Activated CD8-positive, alpha-beta T cell treated with anti-CD3 and anti-CD28 coated beads for 36 hours (primary cell): ENCODE data around the gene CYLD. TPM values are rescaled to one million over a fixed set of nuclear protein-coding genes. Genes with fewer than 3 reads are reported as not detected.

ENCODE experiments used
- ATAC-seq: fragments of 200-7000 bp; cut with Tn5 transposase; one replicate; pipeline ENCODE4 v1.10.0; 2021; ENCODE audit warnings: mild to moderate bottlenecking, moderate library complexity
- CTCF ChIA-PET: fragments of 350-600 bp; sonication (Branson Sonifier 250); formaldehyde crosslinking; loops from one replicate; lab custom pipeline; 2021; ENCODE audit warnings: antibody characterized with exemption; lab: Charles Lee
- POLR2A ChIA-PET: fragments of 350-600 bp; sonication (Branson Sonifier 250); formaldehyde crosslinking; loops from one replicate; lab custom pipeline; 2021; ENCODE audit warnings: antibody characterized with exemption; lab: Charles Lee
- DNase-seq: peaks from one replicate; pipeline ENCODE4 v3.0.0-alpha.2; 2020
- H3K27ac Mint-ChIP-seq: one replicate; pipeline ENCODE4 v1.8.0; 2021; ENCODE audit warnings: mild to moderate bottlenecking, mixed read lengths
- H3K27me3 Mint-ChIP-seq: one replicate; pipeline ENCODE4 v1.8.0; 2021; ENCODE audit warnings: mixed read lengths
- H3K36me3 Mint-ChIP-seq: one replicate; pipeline ENCODE4 v1.8.0; 2021; ENCODE audit warnings: low read depth, mixed read lengths
- H3K4me1 Mint-ChIP-seq: one replicate; pipeline ENCODE4 v1.8.0; 2021; ENCODE audit warnings: low read depth, mixed read lengths
- H3K4me3 Mint-ChIP-seq: one replicate; pipeline ENCODE4 v1.8.0; 2021; ENCODE audit warnings: mild to moderate bottlenecking, moderate library complexity, mixed read lengths
- H3K9me3 Mint-ChIP-seq: one replicate; pipeline ENCODE4 v1.8.0; 2021; ENCODE audit warnings: mixed read lengths
- CTCF ChIP-seq: fragments of 200-600 bp; IDR thresholded peaks from one replicate; pipeline ENCODE4 v1.8.0; 2022; ENCODE audit warnings: antibody characterized with exemption, mild to moderate bottlenecking
- intact Hi-C: fragments of 100-400 bp; cut with micrococcal nuclease; formaldehyde crosslinking; loops from one replicate; pipeline ENCODE4 v1.10.0; 2022
- total RNA-seq, 2 experiments: library from RNA; stranded (reverse); gene quantifications; one replicate each; pipeline ENCODE4 v1.2.3, GENCODE V29; 2021

CYLD gene
- total RNA-seq, 2 experiments from 2014 or later: 86.4 to 94.4 TPM

GRCh38 chr16:50705436-50706110 lies 36.3 kb upstream of the CYLD start:
- POLR2A ChIA-PET: interaction anchor here (0.6 kb wide), 1 partner anchor 31 kb away, joined by 3 read pairs; no protein-coding TSS in a partner anchor
- ATAC-seq: no peak
- CTCF ChIA-PET: no interaction called here
- intact Hi-C loops: no loop called here
- no peak for TF ChIP-seq CTCF
- Mint-ChIP-seq H3K27me3 (no peaks in the 10 kb centered on the region), H3K27ac (no peak overlapping the region), H3K9me3 (peaks cover 20% of the 10 kb centered on the region), H3K36me3 (peaks cover 15% of the 10 kb centered on the region), H3K4me1 (peaks cover 35% of the 10 kb centered on the region), H3K4me3 (no peak overlapping the region)
- DNase-seq: no peak

GRCh38 chr16:50706250-50706649 lies 35.6 kb upstream of the CYLD start:
- TF ChIP-seq CTCF: no peak
- ChIA-PET POLR2A (no interaction called here), CTCF (no interaction called here)
- Mint-ChIP-seq H3K4me1 (peaks cover 35% of the 10 kb centered on the region), H3K27ac (no peak overlapping the region), H3K27me3 (no peaks in the 10 kb centered on the region), H3K36me3 (peaks cover 15% of the 10 kb centered on the region), H3K9me3 (peaks cover 20% of the 10 kb centered on the region), H3K4me3 (no peak overlapping the region)
- DNase-seq (no peak), ATAC-seq (no peak)
- intact Hi-C loops: no loop called here

DNA sequence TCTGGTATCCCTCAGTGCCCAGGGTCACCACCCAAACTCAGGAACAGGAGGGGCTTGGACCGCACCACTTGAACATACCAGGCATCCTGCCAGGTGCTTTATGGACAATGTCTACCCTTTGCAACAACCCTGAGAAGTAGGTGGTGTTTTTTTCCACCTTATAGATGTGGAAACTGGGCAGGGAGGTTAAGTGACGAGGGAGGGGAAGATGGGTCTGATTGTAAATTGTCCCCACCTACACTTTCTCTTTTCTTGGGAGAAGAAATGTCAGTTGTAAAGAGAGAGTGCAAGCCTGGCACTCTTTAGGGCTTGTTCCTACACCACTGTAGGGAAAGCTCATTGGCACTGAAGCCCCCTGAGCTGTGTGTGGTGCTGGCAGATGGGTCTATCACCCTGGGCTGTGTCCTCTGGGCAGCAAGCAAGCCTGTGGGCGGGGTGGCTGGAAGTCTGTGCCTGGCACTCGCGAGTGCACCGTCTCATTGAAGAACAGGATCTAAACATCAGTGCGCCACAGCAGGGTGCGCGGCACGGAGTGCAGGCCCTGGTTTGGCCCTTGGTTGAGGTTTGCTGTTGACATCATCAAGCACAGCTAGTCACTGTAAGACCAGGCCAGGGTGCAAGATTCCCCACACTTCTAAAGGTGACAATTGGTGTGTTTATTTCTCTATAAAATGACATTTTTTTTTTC lies 33.4 kb upstream of the CYLD start:
- TF ChIP-seq CTCF: no peak
- Mint-ChIP-seq H3K9me3 (peaks cover 20% of the 10 kb centered on the region), H3K4me1 (peaks cover 35% of the 10 kb centered on the region), H3K27me3 (no peaks in the 10 kb centered on the region), H3K36me3 (peaks cover 15% of the 10 kb centered on the region), H3K4me3 (no peak overlapping the region), H3K27ac (peak overlapping the region; percentile 78)
- ATAC-seq (peak; percentile 77), DNase-seq (peak; percentile 51)
- CTCF ChIA-PET: interaction anchor here (0.9 to 1.8 kb wide), 9 partner anchors 8 to 42 kb away, joined by 3 to 7 read pairs (median 4); no protein-coding TSS in a partner anchor
- POLR2A ChIA-PET: interaction anchor here (0.6 to 1.1 kb wide), 4 partner anchors 9 to 36 kb away, joined by 3 read pairs; no protein-coding TSS in a partner anchor
- intact Hi-C loops: no loop called here

GRCh38 chr16:50709061-50709684 lies 32.7 kb upstream of the CYLD start:
- Mint-ChIP-seq H3K27ac (peak overlapping the region; percentile 78), H3K9me3 (peaks cover 14% of the 10 kb centered on the region), H3K36me3 (peaks cover 9% of the 10 kb centered on the region), H3K4me3 (peak overlapping the region; percentile 0), H3K4me1 (peaks cover 35% of the 10 kb centered on the region), H3K27me3 (no peaks in the 10 kb centered on the region)
- CTCF ChIA-PET: interaction anchor here (0.9 to 1.8 kb wide), 9 partner anchors 9 to 42 kb away, joined by 3 to 7 read pairs (median 4); no protein-coding TSS in a partner anchor
- ATAC-seq (peak; percentile 48), DNase-seq (no peak)
- TF ChIP-seq CTCF: no peak
- intact Hi-C loops: no loop called here
- POLR2A ChIA-PET: interaction anchor here (0.9 to 1.1 kb wide), 3 partner anchors 10 to 380 kb away, joined by 3 read pairs; no protein-coding TSS in a partner anchor
